Gastroesophageal sphincter (tissue), 3 donors: Measurements from ENCODE around the gene TM9SF3.

Source experiments
- POLR2AphosphoS5 ChIP-seq: sonication (generic); formaldehyde crosslinking; IDR thresholded peaks from one replicate; pipeline ENCODE4 v1.6.1; 2017; ENCODE audit warnings: antibody characterized with exemption
- TF ChIP-seq, protein P1 (sequence below), 4 experiments: fragments of 200-600 bp in 2 of 4; fragments of 450-650 bp in 2 of 4; sonication (generic) in 1 of 4; IDR thresholded peaks; one replicate each; pipeline ENCODE4 v1.5.1; 2017 to 2019; ENCODE audit warnings: antibody characterized with exemption in 4 of 4, mild to moderate bottlenecking in 2 of 4, moderate library complexity in 2 of 4

DNA sequence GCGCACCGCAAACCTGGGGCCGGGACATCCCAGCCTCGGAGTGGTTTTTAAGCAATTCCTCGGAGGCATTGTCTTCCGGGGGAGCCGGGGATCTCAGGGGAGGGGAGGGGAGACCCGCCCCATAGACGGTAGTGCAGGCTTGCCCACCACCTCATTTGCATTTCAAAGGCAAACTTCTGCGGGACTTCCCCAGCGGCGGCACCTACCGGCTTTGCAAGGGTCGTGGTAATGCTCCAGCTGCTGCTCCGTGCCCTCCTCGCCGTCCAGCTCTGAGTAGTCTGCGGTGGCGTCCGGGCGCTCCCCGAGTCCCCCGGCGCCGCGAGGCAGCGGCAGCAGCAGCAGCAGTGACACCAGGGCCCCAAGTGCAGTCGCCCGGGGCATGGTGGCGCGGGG lies 73.5 kb downstream of the TM9SF3 start:
- TF ChIP-seq, protein P1, sequence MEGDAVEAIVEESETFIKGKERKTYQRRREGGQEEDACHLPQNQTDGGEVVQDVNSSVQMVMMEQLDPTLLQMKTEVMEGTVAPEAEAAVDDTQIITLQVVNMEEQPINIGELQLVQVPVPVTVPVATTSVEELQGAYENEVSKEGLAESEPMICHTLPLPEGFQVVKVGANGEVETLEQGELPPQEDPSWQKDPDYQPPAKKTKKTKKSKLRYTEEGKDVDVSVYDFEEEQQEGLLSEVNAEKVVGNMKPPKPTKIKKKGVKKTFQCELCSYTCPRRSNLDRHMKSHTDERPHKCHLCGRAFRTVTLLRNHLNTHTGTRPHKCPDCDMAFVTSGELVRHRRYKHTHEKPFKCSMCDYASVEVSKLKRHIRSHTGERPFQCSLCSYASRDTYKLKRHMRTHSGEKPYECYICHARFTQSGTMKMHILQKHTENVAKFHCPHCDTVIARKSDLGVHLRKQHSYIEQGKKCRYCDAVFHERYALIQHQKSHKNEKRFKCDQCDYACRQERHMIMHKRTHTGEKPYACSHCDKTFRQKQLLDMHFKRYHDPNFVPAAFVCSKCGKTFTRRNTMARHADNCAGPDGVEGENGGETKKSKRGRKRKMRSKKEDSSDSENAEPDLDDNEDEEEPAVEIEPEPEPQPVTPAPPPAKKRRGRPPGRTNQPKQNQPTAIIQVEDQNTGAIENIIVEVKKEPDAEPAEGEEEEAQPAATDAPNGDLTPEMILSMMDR (IDR thresholded peaks at IDR 0.05) = no peak
- TF ChIP-seq POLR2AphosphoS5 = no peak
